ENCODE measurements around the gene CHRNB2.

The CHRNB2 gene

GRCh38 chr1:154557248-154557938, 10.2 kb upstream of the CHRNB2 start:
- DNase-seq (ENCODE audit: insufficient read length), result no peak
- TF ChIP-seq TAF1 (IDR thresholded peaks at IDR 0.05; ENCODE audit: borderline replicate concordance, low read depth, low read length), result no peak
- TF ChIP-seq POLR2AphosphoS5 (IDR thresholded peaks at IDR 0.05; ENCODE audit: low read depth, low read length), result 0 out of 2 replicates have a peak, but pooled peaks have one; percentile 4
- FAIRE-seq, result no peak

- no peak for TF ChIP-seq POLR2AphosphoS5 (IDR thresholded peaks at IDR 0.05; ENCODE audit: low read depth, low read length)
- DNase-seq (ENCODE audit: insufficient read length), result no peak
- FAIRE-seq, result no peak
These were observed 9.4 kb upstream of the CHRNB2 start, which contains the start of gene UBE2Q1 for GRCh38 chr1:154557939-154558719. Gene UBE2Q1, minus strand, starts transcription at chr1:154558662. Its CDS starts 109 bp downstream, at chr1:154558553.

- peak; percentile 56; the same call in 1 of the 2 replicates for TF ChIP-seq POLR2A (IDR thresholded peaks at IDR 0.05; ENCODE audit: low read depth, low read length)
- TF ChIP-seq POLR2AphosphoS5 (IDR thresholded peaks at IDR 0.05; ENCODE audit: low read depth, low read length), result peak; percentile 73
- peak; percentile 42; the same call in 1 of the 2 replicates for TF ChIP-seq TAF1 (IDR thresholded peaks at IDR 0.05; ENCODE audit: borderline replicate concordance, low read depth, low read length)
- FAIRE-seq, result peak; percentile 97
These were observed 8.7 kb upstream of the CHRNB2 start for GRCh38 chr1:154558720-154559465.

DNA sequence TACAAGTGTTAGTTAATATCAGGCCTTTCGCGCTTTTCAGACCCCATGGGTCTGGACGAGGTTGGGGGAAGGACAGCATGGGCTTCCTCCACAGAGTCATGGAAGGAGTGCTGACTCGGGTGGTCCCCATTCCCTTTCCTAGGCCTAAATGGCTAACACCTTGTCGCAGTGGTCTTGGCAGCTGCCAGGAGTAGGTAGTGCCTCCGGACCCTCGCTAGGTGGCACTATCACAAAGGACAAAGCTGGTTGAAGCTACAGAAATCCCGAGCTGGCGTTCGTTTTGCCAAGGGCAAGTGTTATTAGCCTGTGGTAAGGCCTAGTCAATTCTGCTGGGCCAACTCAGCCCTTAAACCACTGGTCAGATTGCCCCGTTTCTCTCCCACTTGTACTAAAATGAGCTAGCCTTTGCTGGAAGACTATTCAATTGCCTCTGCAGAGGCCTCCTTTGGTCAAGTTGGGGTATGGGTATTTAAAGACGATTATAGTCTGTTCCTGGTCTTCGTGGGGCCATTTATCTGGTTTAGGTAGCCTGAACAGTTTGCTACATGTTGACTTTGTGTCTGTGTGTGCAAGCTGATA, 8.0 kb upstream of the CHRNB2 start:
- FAIRE-seq, result no peak
- TF ChIP-seq POLR2AphosphoS5 (IDR thresholded peaks at IDR 0.05; ENCODE audit: low read depth, low read length) (no peak), TAF1 (IDR thresholded peaks at IDR 0.05; ENCODE audit: borderline replicate concordance, low read depth, low read length) (no peak), POLR2A (IDR thresholded peaks at IDR 0.05; ENCODE audit: low read depth, low read length) (no peak)

More at GRCh38 chr1:154558720-154559465, 8.7 kb upstream of the CHRNB2 start:
- DNase-seq (ENCODE audit: insufficient read length), result peak; percentile 92

DNA sequence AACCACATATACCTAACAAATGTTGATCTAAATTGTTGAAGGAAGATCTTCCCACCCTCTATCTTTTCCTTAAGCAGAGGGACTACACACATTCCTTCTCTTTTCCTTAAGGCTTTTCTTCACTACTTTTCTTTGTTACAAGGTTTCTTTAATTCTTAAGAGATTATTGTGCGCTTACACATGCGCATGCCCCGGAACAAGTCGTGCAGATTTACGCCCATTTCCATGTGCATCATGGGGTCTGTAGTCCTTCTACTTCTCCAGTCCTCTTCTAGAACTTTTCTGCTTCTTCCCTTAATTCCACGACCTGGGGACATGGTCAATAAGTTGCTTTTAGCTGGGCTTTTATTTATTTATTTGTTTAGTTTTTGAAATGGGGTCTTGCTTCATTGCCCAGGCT, 1.7 kb upstream of the CHRNB2 start:
- DNase-seq (ENCODE audit: insufficient read length), result no peak
- no peak for FAIRE-seq
- TF ChIP-seq TAF1 (IDR thresholded peaks at IDR 0.05; ENCODE audit: borderline replicate concordance, low read depth, low read length), result no peak
- no peak for TF ChIP-seq POLR2A (IDR thresholded peaks at IDR 0.05; ENCODE audit: low read depth, low read length)
- no peak for TF ChIP-seq POLR2AphosphoS5 (IDR thresholded peaks at IDR 0.05; ENCODE audit: low read depth, low read length)

More for the DNA sequence above, 8.0 kb upstream of the CHRNB2 start:
- DNase-seq (ENCODE audit: insufficient read length), result peak; percentile 50

DNA sequence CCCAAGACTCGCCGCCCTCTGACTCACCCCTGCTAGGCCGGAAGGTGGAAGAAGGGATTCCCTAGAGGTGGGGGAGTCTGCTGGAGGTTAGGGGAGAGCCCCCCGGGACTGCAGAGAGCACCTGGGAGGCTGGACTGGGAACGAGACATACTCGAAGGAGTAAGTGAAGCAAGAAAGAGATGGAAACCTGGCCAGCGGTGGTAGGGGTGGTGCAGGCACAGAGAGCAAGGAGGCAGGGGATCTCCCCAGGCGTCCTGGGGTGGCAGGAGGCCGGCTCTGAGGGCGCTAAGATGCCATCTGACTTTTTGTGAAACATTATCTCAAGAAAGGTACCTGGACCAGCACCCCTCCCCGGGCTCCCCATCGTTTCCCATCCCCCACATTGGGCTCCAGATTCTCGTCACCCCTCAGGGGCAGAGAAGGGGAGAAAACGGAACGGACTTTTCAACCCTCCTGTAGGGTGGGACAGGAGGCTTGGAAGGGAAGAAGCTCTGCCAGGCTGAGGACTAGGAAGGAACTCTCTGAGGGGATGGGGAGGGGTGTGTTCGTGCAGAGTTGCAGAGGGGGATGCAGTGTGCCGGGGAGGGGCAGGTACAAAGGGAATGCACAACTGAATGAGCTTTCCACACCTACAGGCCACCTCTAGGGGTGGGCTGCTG, 708 bp downstream of the CHRNB2 start:
- no peak for FAIRE-seq
- no peak for TF ChIP-seq TAF1 (IDR thresholded peaks at IDR 0.05; ENCODE audit: borderline replicate concordance, low read depth, low read length)
- TF ChIP-seq POLR2AphosphoS5 (IDR thresholded peaks at IDR 0.05; ENCODE audit: low read depth, low read length), result no peak
- TF ChIP-seq POLR2A (IDR thresholded peaks at IDR 0.05; ENCODE audit: low read depth, low read length), result no peak
- no peak for DNase-seq (ENCODE audit: insufficient read length)

GRCh38 chr1:154571244-154571963, 3.8 kb downstream of the CHRNB2 start:
- FAIRE-seq, result no peak
- TF ChIP-seq POLR2AphosphoS5 (IDR thresholded peaks at IDR 0.05; ENCODE audit: low read depth, low read length), result no peak
- no peak for TF ChIP-seq TAF1 (IDR thresholded peaks at IDR 0.05; ENCODE audit: borderline replicate concordance, low read depth, low read length)
- TF ChIP-seq POLR2A (IDR thresholded peaks at IDR 0.05; ENCODE audit: low read depth, low read length), result no peak
- no peak for DNase-seq (ENCODE audit: insufficient read length)

GRCh38 chr1:154571964-154572288, 4.3 kb downstream of the CHRNB2 start:
- FAIRE-seq (no peak), DNase-seq (ENCODE audit: insufficient read length) (no peak)
- TF ChIP-seq POLR2AphosphoS5 (IDR thresholded peaks at IDR 0.05; ENCODE audit: low read depth, low read length) (no peak), POLR2A (IDR thresholded peaks at IDR 0.05; ENCODE audit: low read depth, low read length) (no peak), TAF1 (IDR thresholded peaks at IDR 0.05; ENCODE audit: borderline replicate concordance, low read depth, low read length) (no peak)

DNA sequence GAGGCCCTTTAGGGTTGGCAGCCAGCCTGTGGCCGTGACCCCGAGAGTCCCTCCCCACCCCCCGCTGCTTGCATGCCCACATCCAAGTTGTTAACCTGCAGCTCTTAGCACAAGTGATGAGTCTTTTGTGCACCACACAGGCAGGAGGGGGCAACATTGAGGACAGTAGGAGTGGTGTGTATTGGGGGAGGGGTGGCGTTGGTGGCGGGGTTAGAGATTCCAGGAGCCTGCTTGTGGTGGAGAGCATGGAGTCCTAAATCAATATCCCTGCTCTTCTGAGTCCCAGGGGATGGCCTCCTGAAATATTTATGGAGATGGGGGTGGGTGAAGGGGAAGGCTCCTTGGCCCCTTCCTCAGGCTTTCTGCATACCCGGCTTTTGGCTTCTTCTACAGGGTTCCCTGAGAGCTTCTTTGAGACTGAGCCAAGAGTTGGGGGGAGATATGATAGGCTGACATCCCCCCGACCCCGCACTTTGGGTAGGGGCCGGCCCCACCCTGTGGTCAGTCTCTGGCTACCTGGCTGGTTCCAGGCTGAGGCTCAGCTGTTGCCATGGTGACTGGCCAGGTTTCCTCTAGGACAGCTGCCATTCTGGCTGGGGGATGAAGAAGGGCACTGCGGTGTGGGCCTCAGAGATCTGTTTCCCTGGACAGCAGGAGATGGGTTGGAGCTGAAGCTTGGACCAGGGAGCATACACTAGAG, 5.0 kb downstream of the CHRNB2 start:
- no peak for TF ChIP-seq TAF1 (IDR thresholded peaks at IDR 0.05; ENCODE audit: borderline replicate concordance, low read depth, low read length)
- TF ChIP-seq POLR2A (IDR thresholded peaks at IDR 0.05; ENCODE audit: low read depth, low read length), result no peak
- no peak for TF ChIP-seq POLR2AphosphoS5 (IDR thresholded peaks at IDR 0.05; ENCODE audit: low read depth, low read length)
- FAIRE-seq (no peak), DNase-seq (ENCODE audit: insufficient read length) (no peak)

- no peak for FAIRE-seq
- DNase-seq (ENCODE audit: insufficient read length), result no peak
- TF ChIP-seq POLR2A (IDR thresholded peaks at IDR 0.05; ENCODE audit: low read depth, low read length), result no peak
- no peak for TF ChIP-seq POLR2AphosphoS5 (IDR thresholded peaks at IDR 0.05; ENCODE audit: low read depth, low read length)
- TF ChIP-seq TAF1 (IDR thresholded peaks at IDR 0.05; ENCODE audit: borderline replicate concordance, low read depth, low read length), result no peak
These were observed 5.6 kb downstream of the CHRNB2 start for GRCh38 chr1:154573168-154573510.
